ENCODE results near the gene TMEM238. TPM values are rescaled to one million over a fixed set of nuclear protein-coding genes. Genes with fewer than 3 reads are reported as not detected.

The TMEM238 gene
- total RNA-seq (ENCODE audit: low replicate concordance), result 8.1 and 14.0 TPM in 2 replicates
- long read RNA-seq, result 0 reads

- TF ChIP-seq, protein P1, sequence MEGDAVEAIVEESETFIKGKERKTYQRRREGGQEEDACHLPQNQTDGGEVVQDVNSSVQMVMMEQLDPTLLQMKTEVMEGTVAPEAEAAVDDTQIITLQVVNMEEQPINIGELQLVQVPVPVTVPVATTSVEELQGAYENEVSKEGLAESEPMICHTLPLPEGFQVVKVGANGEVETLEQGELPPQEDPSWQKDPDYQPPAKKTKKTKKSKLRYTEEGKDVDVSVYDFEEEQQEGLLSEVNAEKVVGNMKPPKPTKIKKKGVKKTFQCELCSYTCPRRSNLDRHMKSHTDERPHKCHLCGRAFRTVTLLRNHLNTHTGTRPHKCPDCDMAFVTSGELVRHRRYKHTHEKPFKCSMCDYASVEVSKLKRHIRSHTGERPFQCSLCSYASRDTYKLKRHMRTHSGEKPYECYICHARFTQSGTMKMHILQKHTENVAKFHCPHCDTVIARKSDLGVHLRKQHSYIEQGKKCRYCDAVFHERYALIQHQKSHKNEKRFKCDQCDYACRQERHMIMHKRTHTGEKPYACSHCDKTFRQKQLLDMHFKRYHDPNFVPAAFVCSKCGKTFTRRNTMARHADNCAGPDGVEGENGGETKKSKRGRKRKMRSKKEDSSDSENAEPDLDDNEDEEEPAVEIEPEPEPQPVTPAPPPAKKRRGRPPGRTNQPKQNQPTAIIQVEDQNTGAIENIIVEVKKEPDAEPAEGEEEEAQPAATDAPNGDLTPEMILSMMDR (conservative IDR thresholded peaks at IDR 0.05), result no peak
- H3K4me3 Mint-ChIP-seq, result peak within 1 kb of the TSS; percentile 100
- H3K27ac Mint-ChIP-seq, result peak within 1 kb of the TSS; percentile 99
- peaks cover 10% of the 10 kb centered on the region for H3K27me3 Mint-ChIP-seq
- H3K9me3 Mint-ChIP-seq, result peaks cover 6% of the 10 kb centered on the region
- H3K4me1 Mint-ChIP-seq (ENCODE audit: unreplicated experiment), result peaks cover 18% of the 10 kb centered on the region
- no peak for DNase-seq (ENCODE audit: extremely low spot score, unreplicated experiment)
- H3K36me3 Mint-ChIP-seq, result peaks cover 16% of the 10 kb centered on the region
Measured at GRCh38 chr19:55384131-55384919, at the start of gene TMEM238. Gene TMEM238, minus strand, starts transcription at chr19:55384292. Its CDS starts 33 bp downstream, at chr19:55384259.

- Mint-ChIP-seq H3K27ac (no peak overlapping the region), H3K4me3 (no peak overlapping the region), H3K4me1 (ENCODE audit: unreplicated experiment) (peaks cover 6% of the 10 kb centered on the region), H3K36me3 (no peaks in the 10 kb centered on the region), H3K27me3 (peaks cover 28% of the 10 kb centered on the region), H3K9me3 (no peaks in the 10 kb centered on the region)
- DNase-seq (ENCODE audit: extremely low spot score, unreplicated experiment), result no peak
- TF ChIP-seq, protein P1 (conservative IDR thresholded peaks at IDR 0.05), result no peak
Measured at GRCh38 chr19:55433292-55433691, 49.2 kb upstream of the TMEM238 start.

GRCh38 chr19:55432241-55432959 lies 48.3 kb upstream of the TMEM238 start:
- H3K27me3 Mint-ChIP-seq, result peaks cover 28% of the 10 kb centered on the region

DNA sequence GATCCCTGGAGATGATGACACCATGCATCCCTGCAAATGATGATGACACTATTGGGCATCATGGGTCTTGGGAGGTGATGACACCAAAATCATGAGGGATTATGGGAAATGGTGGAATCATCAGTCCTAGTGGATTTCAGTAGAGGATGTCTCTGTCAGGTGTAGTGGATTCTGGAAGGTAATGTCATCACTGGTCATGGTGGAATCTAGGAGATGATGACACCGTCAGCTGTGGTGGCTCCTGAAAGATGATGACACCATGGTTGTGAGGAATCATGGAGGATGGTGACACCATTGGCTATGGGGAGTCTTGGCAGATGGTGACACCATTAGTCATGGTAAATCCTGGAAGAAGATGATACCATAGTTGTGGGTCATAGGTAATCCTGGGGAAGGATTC lies 47.1 kb upstream of the TMEM238 start:
- H3K4me3 Mint-ChIP-seq, result no peak overlapping the region

More at GRCh38 chr19:55432241-55432959, 48.3 kb upstream of the TMEM238 start:
- no peak for DNase-seq (ENCODE audit: extremely low spot score, unreplicated experiment)
- H3K4me1 Mint-ChIP-seq (ENCODE audit: unreplicated experiment), result peaks cover 5% of the 10 kb centered on the region
- H3K36me3 Mint-ChIP-seq, result no peaks in the 10 kb centered on the region
- H3K4me3 Mint-ChIP-seq, result no peak overlapping the region
- TF ChIP-seq, protein P1 (conservative IDR thresholded peaks at IDR 0.05), result no peak
- H3K9me3 Mint-ChIP-seq, result no peaks in the 10 kb centered on the region
- no peak overlapping the region for H3K27ac Mint-ChIP-seq

DNA sequence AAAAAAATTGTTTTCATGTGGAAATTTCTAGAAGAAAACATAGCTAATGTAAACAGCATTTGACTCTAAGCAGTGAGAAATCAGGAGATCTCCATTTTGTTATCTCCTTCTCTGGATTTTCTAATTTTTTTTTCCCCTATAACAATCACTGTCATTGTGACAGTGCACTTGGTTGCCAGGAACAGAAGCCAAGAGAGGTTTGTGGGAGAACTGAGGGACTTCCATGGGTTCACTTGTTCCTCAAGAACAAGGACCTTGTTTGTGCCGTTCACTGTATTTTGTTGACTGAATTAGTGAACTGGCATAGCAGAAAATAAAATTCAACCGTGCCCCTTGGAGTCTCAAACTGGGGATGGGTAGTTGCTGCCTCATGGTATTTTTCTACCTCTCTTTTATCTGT lies 42.0 kb upstream of the TMEM238 start:
- Mint-ChIP-seq H3K4me1 (ENCODE audit: unreplicated experiment) (no peaks in the 10 kb centered on the region), H3K36me3 (no peaks in the 10 kb centered on the region), H3K27ac (no peak overlapping the region), H3K9me3 (no peaks in the 10 kb centered on the region), H3K27me3 (peaks cover 42% of the 10 kb centered on the region), H3K4me3 (no peak overlapping the region)
- DNase-seq (ENCODE audit: extremely low spot score, unreplicated experiment), result no peak
- TF ChIP-seq, protein P1 (conservative IDR thresholded peaks at IDR 0.05), result no peak

More for the DNA sequence above, 47.1 kb upstream of the TMEM238 start:
- no peak overlapping the region for H3K27ac Mint-ChIP-seq
- TF ChIP-seq, protein P1 (conservative IDR thresholded peaks at IDR 0.05), result no peak
- DNase-seq (ENCODE audit: extremely low spot score, unreplicated experiment), result no peak
- H3K4me1 Mint-ChIP-seq (ENCODE audit: unreplicated experiment), result no peaks in the 10 kb centered on the region
- peaks cover 22% of the 10 kb centered on the region for H3K27me3 Mint-ChIP-seq
- no peaks in the 10 kb centered on the region for H3K9me3 Mint-ChIP-seq
- H3K36me3 Mint-ChIP-seq, result no peaks in the 10 kb centered on the region
